Stimulated activated CD4-positive, alpha-beta T cell treated with anti-CD3 and anti-CD28 coated beads, Interleukin-12 subunit alpha, Interleukin-12 subunit beta, amount 100 ng/mL, for 48 hours (primary cell): ENCODE results near the gene POU6F2.

Experiments used
- DNase-seq, 3 donors: peaks; one replicate each; pipeline ENCODE4 v3.0.0-alpha.2; 2020; ENCODE audit warnings: low read depth in 2 of 3, low spot score in 1 of 3

The POU6F2 gene

DNA sequence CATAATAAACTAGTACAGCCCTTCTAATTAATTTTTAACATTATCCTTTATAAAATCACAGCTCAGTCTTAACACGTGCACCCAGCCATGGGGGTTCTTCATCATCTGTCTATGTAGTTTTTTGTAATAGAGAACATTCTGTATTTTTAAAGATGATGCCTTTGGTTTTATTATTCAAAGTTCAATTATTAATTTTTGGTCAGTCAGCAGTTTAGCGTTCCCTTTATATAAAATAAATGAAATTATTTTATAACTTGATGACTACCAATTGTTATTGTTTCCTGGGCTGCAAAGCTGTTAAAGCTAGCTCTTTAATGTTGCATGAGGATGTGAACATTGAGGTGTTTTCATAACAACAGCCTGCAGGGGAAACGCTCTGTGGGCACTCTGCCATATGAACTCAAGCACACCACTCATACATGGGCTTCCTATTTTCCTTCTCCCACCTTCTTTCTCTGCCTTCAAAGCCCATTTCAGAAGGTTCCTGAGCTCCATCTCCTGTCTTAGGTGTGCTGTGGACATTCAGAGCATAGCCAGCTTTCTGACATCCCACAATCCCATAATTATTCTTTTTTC, 416.5 kb downstream of the POU6F2 start:
- no peak for DNase-seq

DNA sequence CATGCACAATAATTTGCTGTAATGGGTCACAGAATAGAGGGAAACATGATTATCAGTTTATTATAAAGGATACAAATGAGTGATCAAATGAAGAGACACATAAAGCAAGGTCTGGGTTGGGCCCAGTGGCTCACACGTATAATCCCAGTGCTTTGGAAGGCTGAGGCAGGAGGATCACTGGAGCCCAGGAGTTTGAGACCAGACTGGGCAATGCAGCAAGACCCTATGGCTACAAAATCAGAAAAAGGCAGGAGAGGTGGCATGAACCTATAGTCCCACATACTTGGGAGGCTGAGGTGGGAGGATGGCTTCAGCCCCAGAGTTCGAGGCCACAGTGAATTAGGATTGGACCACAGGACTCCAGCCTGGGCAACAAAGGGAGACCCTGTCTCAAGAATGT, 421.7 kb downstream of the POU6F2 start:
- no peak for DNase-seq

DNA sequence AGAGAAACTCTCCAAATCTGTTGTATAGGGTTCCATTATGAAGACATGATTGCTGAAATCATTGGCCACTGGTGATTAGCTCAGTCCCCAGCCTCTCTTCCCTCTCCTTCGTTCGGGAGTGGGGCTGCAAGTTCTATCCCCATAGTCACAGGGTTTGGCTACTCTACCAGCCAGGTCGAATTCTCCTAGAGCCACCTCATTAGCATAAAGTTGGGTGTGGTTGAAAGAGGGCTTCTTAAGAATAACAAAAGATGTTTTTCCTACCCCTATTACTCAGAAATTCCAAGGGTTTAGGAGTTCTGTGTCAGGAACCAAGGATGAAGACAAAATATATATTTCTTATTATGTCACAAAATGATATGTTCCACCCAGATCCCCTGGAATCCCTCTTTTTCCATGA, 422.3 kb downstream of the POU6F2 start:
- DNase-seq: no peak

DNA sequence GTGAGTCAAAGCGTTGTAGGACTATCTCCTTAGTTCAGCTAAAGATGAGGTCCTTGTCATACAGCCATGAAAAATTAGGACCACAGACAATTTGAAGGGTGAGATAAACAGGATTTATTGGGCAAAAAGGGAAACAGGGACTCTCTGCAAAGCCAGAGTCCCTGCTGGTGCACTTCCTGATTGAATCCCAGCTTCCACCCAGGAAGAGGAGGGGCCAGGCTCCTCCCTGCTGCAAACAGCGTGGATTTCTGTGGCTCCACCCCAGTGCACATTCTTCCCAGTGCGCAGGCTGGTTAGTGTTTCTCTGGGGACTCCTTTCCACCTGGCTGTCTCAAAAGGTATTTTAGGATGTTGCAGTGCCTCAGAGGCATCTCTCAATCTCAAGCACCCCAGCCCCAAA, 423.1 kb downstream of the POU6F2 start:
- DNase-seq: no peak

DNA sequence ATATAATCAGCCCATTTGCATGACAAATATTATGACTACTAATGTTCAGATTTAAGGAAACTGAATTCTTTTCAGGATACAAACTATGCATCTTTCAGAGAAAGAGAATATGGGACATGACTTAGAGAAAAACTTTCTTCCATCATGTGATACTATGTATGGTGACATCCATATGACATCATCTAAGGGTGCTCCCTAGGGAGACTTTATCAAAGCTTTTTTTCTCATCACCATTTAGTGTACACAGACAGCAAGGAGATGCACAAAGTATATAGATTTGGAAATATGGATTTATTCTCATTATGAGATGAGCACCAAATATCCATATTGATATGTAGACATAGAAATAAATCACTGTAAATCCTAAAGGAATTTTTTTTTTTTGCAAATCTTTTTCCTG, 424.3 kb downstream of the POU6F2 start:
- DNase-seq: no peak

DNA sequence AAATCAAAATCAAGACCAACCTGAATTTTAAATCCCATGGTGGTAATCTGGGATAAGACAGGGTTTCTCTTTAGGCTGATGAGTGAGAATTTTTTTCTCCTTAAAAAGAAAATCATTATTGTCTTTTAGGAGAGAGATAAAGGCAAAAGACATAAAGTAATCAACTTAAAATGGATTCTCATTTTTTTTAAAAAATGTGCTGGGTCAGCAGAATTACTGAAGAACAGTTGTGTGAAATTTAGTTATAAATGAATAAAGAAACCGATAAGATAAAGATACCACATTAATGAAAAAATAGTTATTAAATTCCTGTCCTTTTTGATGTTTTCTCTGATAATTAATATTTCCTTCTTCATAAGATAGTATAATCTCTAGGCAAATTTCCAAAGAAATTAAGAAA, 427.2 kb downstream of the POU6F2 start:
- no peak for DNase-seq

DNA sequence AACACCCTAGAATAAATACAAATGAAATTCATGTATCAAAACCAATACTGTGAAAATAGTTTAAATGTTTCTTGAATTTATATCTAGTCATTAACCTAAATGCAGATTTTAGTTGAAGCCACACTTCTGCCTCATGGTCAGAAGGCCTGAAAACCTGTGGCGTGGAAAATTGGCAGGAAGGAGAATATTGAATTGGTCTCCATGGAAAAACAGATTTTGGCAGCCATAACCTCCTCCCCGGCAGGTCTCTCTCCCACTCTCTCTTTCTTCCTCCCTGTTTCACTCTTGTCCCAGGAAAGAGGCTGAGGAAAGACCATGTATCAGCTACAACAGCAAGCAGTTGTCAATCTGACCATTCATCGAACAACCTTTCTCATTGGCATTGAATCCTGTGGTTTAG, 427.9 kb downstream of the POU6F2 start:
- DNase-seq: no peak

DNA sequence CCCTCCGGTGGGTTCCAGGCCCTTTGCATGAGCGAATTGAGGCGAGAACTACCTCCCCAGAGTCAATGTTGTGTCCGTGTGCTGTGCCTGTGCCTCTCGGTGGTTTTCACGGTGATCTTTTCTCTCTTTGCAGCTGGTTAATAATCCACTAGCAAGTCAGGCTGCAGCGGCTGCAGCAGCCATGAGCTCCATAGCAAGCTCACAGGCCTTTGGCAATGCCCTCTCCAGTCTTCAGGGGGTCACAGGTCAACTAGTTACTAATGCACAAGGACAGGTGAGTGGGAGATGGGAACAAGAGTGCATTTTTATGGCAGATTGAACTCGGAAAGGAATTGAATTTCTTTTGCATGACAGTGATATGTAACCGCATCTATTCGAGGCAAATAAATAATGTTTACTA, 428.8 kb downstream of the POU6F2 start:
- DNase-seq: no peak

DNA sequence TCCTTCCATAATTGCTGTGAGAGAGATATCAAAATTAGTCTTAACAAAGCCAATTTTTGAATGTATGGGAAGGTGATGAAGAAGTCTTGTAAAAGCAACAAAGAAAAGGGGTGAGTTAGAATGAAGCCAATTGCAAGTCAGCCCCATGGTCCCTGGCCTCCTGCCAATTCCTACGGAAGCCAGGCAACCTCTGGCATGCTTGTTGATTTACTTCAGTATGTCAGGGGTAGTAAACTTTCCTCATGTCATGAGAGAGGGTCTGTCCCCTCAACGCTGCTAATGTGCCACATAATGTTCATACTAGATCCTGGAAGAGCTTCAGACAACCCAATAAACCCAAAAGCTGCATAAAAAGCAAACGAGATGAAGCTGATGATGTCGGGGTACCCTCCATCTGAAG, 429.4 kb downstream of the POU6F2 start:
- no peak for DNase-seq

DNA sequence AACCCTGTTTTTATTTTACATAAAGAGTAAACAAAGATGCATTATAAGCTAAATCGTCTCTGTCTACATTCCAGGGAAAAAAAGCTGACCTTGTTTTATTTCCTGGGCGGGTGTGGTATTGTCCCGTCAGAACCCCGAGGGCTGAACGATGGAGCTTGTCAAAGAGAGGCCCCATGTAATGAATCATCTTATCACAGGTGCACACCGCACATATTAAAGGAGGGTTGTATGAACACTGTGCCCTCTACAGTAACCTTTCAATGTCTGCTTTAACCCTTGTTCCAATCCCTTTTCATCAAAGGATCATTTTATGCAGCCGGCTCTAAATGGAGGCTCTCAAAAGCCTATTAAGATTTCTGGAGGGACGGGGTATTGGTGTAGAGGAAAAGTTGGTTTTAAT, 430.0 kb downstream of the POU6F2 start:
- no peak for DNase-seq

DNA sequence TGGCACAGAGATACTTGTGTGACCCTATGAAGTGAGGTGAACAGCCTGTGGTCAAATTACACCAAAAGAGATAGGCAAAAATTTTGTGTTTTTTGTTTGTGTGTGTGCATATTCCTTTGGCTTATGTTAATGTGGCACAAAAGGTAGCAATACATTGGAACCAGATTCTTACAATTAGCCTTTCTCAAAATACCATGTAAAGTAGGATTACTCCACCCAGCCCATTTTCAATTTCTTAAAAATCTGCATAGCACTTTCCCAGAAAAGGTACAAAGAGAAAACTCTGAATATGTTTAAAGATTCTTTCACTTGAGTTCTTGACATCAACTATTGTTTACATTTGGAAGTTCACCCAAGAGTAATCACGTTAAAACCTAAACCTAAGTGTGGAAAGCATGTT, 431.2 kb downstream of the POU6F2 start:
- DNase-seq: no peak

DNA sequence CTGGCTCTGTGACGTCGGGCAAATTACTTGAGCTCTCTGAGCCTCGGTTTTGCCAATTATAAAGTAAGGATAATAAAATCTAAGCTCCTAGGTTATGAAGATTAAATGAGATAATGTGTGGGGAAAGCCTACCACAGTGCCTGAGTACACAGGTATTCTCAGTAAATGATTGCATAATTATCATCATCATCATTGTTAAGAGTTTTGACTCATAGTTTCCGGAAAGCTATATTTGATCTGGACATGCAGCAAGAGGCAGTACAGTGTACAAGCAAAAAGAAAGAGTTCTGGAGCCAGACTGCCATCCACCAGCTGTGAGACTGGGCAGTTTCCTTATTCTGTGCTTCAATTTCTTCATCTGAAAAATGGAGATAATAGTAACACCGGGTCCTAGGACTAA, 432.9 kb downstream of the POU6F2 start:
- no peak for DNase-seq

DNA sequence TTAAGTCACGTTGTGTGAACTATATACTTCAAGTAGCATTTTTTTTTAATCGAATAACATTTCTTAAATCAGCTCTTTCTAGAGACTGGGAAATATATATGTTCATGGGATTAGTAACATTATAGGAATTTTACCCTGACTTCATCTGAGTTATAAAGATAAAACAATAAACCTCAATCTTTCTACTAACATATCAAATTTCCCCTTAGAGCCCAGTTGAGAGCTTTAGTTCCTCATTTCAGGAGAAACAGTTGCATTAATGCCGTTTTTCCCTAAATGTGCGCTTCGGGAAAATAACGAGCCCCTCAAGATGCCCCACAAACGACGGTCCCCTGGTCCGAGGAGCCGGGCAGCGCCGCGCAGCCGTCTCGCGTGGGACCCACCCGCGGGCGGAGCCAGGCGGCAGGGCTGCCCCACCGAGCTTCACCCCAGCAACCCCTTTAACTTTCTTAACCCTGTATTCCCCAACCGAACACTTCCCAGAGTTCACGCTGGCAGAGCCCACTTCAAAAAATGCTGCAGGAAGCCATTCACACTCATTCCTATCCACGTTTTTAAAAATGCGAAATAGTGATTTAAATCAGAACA, 436.0 kb downstream of the POU6F2 start:
- no peak for DNase-seq

DNA sequence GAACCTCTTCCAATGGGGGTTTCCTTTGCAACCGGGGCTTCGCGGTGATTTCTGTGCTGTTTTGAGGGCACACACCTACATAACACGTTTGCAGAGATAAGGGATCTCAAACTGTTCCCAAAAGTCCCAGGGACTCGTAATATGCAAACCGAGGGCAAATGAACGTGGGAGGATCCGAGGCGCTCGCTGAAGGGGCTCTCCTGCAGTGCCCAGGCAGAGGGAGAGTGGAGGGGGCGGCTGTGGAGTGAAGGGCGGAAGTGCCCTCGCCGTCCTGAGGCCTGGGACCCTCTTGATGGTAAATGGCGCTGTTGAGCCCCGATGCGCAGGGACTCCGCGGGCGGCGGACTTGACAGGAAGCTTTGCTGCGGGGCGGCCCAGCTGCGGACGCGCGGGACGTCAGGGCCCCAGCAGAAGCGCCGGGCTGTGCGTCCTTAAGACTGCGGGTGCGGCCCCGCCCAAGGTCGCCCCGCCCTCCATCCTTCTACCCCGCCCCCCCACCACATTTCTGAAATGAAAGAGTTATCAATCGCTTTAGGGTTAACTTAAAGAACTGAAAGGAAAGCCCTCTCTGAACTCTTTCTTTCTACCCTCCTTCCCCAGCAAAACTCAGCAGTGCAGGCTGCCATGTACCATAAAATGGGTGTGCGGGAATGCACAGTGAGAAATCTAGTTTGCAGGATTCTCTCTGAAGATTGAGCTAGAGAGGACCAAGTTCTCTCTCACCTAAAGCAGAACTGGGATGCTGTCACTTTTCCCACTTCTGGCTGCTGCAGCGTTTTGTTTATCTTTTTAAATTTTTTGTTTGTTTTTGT, 436.7 kb downstream of the POU6F2 start:
- DNase-seq: peak; percentile 12 to 42 (median 16)

DNA sequence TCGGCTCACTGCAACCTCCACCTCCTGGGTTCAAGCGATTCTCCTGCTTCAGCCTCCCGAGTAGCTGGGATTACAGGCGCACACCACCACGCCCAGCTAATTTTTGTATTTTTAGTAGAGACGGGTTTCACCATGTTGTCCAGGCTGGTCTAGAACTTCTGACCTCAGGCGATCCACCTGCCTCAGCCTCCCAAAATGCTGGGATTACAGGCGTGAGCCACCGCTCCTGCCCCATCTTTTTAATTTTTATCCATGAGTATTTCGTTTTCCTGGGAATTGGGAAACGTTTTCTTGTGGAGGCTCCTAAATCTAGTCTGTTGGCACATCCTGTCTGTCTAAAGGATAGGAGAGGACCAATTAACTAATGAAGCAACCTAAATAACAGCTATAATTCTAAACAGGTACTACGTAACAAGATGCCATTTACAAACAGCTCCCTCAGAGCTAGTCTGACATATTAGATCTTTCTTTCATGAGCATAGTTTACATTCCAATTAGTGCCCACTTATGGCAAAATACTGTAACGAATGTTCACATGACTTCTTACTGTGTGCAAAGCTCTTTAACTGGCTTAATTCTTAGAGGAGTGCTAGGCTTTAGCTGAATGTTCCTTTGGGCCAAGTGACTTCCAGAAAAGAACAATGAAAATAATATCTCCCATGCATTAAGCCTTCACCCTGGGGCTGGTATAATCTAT, 437.5 kb downstream of the POU6F2 start:
- DNase-seq: no peak

DNA sequence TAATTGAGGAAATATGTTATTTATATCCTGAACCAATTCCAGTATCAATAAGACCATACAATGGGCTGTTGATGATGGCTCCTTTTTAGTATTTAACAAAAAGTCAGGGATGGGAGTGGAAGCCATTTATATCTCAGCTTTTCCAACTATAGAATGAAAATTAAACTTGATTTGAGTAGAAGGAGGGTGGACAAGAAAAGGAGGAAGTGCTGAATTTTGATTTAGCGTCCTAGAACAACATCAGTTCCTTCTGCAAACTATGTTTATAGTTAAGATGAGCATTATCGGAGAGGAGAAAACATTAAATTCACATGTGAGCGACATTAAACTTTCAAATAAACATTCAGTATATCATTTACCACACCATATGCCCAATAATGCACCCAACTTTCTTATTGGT, 439.2 kb downstream of the POU6F2 start:
- no peak for DNase-seq

DNA sequence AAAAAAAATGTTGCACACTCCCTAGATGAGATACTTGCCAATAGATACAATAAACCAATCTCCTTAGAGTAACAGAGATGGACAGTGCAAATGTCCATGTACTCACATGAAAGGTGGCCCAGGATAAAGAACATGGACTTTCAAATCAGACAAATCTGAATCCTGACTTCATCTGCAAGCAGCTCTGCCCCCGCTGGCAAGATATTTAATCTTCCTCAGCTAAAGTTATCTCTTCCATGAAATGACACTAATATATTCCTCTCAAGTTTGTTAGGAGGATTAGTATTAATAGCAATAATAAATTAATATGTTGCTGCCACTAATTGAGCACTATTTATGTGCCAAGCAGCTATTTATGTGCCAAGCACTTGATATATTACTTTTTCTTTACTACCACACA, 439.9 kb downstream of the POU6F2 start:
- no peak for DNase-seq

DNA sequence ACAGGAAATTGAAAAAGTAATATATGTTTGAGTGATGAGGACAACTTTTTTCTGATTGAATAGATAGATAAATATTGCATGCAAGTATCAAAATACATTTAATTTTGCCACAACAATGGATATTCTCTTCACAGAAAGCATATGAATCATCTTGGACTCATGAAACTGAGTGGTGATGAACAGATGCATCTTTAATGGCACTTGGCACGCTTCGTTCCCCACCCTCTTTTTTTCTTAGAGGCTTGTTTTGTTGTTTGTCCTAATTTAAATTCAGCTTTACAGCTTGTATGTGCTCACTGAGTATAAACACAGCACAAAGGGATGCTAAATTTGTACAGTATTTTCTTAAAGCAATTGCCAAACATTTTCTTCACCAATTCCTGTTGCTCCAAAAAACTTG, 443.5 kb downstream of the POU6F2 start:
- DNase-seq: no peak

DNA sequence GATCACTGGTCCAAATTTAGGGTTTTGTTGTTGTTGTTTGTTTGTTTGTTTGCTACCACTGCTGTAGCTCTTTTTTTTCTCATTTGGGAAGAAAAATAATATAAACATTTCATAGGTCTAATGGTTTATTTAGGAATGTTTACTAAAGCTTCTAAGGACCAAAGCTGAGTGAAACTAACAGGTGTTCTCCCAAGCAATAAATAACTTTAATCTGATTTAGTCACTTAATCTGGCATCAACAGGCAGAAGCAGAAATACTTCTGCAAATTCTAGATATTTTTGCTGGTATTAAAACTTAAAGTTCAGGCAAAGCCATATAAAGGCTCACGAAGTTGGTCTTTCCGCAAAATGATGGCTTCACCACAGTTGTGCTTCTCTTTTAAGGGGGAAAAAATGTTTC, 444.0 kb downstream of the POU6F2 start:
- DNase-seq: no peak

DNA sequence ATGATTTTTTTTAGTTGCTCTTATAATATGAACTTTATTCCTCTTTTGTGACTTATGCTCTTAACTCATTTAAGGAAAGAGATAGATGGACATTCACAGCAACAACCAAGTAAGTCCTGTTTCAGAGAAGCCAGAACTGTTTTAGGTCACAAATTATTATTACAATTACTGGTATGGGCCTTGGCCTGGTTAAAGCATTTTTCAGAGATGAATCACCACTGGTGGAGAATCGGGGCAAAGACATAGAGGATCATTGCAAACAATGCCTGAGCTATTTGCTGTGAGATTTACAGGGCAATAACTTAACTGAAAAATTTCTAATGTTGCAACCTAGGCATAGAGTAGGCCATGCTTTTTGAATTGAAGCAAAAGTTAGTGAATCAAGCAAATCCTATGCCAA, 450.5 kb downstream of the POU6F2 start:
- no peak for DNase-seq

DNA sequence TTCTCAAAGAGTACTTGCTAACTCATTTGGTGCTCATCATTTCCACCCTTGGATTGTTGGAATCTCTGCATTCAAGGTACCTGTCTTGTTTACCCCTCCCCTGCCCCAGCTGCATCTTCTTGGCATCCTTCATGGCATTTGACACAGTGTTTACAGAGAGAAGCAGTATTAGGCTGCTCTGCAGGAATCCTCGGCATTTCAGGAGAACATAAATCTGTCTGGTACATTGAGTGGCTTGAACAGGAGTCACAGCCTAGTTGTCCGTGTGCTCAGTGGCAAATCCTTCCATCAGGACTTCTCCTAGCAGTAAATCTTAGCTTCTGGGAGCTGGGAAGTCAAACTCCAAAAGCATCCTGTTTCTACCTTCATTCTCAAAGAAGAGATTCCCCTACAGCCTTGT, 451.7 kb downstream of the POU6F2 start:
- DNase-seq: no peak

DNA sequence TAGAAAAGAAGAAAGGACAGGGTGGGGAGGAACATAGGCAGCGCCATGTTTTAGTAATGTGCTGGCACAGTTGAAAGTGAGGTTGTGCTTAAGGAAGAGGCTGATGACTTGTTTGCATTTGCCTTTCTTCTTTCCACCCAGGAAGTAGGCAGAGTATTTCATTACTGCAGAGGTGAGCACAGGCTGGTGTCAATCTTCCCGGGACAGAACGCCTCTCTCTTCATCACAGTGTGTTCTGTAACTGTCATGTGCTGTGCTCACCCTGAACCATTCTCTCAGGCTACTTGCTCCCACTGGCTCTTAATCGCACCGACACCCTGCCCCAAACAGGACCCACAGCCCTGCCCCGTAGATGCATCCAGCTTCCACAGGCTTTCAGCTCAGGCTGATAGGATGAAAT, 452.7 kb downstream of the POU6F2 start:
- DNase-seq: no peak
